ENCODE measurements around the gene ZNF324B.
"Not testable (repeated sequence)": the region's sequence is repeated elsewhere in the genome, so short reads cannot be mapped to it uniquely, and the experiment has no call there.

Gene ZNF324B

GRCh38 chr19:58451358-58452101 is at the start of gene ZNF324B:
Gene ZNF324B (plus strand): TSS chr19:58451622. CDS start chr19:58453702, 2,080 bp downstream.
- DNase-seq (ENCODE audit: low read depth in 2 of 2, low spot score in 1 of 2), result peak; percentile 90 to 91

GRCh38 chr19:58401840-58402421 is 49.5 kb upstream of the ZNF324B start:
- DNase-seq (ENCODE audit: low read depth in 2 of 2, low spot score in 1 of 2), result no peak

- DNase-seq (ENCODE audit: low read depth in 2 of 2, low spot score in 1 of 2), result not testable (repeated sequence)
Observed at GRCh38 chr19:58403920-58404478, 47.4 kb upstream of the ZNF324B start.

- DNase-seq (ENCODE audit: low read depth in 2 of 2, low spot score in 1 of 2), result no peak
Observed at GRCh38 chr19:58406818-58407657, 44.4 kb upstream of the ZNF324B start.

GRCh38 chr19:58407658-58408151 is 43.7 kb upstream of the ZNF324B start:
- no peak for DNase-seq (ENCODE audit: low read depth in 2 of 2, low spot score in 1 of 2)

- peak; percentile 81 to 86 for DNase-seq (ENCODE audit: low read depth in 2 of 2, low spot score in 1 of 2)
Observed at GRCh38 chr19:58408152-58409009, 43.0 kb upstream of the ZNF324B start, which contains the start of gene ZNF584. Gene ZNF584 (plus strand): TSS chr19:58408649. CDS start chr19:58409148, 499 bp downstream.

- no peak for DNase-seq (ENCODE audit: low read depth in 2 of 2, low spot score in 1 of 2)
Observed at GRCh38 chr19:58409010-58409790, 42.2 kb upstream of the ZNF324B start.

- DNase-seq (ENCODE audit: low read depth in 2 of 2, low spot score in 1 of 2), result no peak
Observed at GRCh38 chr19:58416604-58417003, 34.8 kb upstream of the ZNF324B start.

GRCh38 chr19:58417071-58417470 is 34.4 kb upstream of the ZNF324B start:
- DNase-seq (ENCODE audit: low read depth in 2 of 2, low spot score in 1 of 2), result no peak

GRCh38 chr19:58428617-58429016 is 22.8 kb upstream of the ZNF324B start:
- DNase-seq (ENCODE audit: low read depth in 2 of 2, low spot score in 1 of 2), result no peak

GRCh38 chr19:58429745-58430144 is 21.7 kb upstream of the ZNF324B start:
- no peak for DNase-seq (ENCODE audit: low read depth in 2 of 2, low spot score in 1 of 2)

GRCh38 chr19:58434217-58434616 is 17.2 kb upstream of the ZNF324B start:
- no peak for DNase-seq (ENCODE audit: low read depth in 2 of 2, low spot score in 1 of 2)

- peak; percentile 80 to 85 for DNase-seq (ENCODE audit: low read depth in 2 of 2, low spot score in 1 of 2)
Observed at GRCh38 chr19:58439576-58440554, 11.6 kb upstream of the ZNF324B start, which contains the start of gene ZNF132. Gene ZNF132 (minus strand): TSS chr19:58440153. CDS start chr19:58439821, 332 bp downstream.

- DNase-seq (ENCODE audit: low read depth in 2 of 2, low spot score in 1 of 2), result no peak
Observed at GRCh38 chr19:58440556-58440955, 10.9 kb upstream of the ZNF324B start.

- not testable (repeated sequence) for DNase-seq (ENCODE audit: low read depth in 2 of 2, low spot score in 1 of 2)
Observed at GRCh38 chr19:58442986-58443385, 8.4 kb upstream of the ZNF324B start.

- DNase-seq (ENCODE audit: low read depth in 2 of 2, low spot score in 1 of 2), result not testable (repeated sequence)
Observed at GRCh38 chr19:58448860-58449259, 2.6 kb upstream of the ZNF324B start.

GRCh38 chr19:58449980-58450379 is 1.4 kb upstream of the ZNF324B start:
- DNase-seq (ENCODE audit: low read depth in 2 of 2, low spot score in 1 of 2), result not testable (repeated sequence)

GRCh38 chr19:58450856-58451357 is 515 bp upstream of the ZNF324B start:
- DNase-seq (ENCODE audit: low read depth in 2 of 2, low spot score in 1 of 2), result no peak

All from stimulated activated CD8-positive, alpha-beta memory T cell treated with anti-CD3 and anti-CD28 coated beads, Interleukin-4, amount 100 ng/mL, for 1 hour (primary cell).